Measurements from ENCODE around the gene KLHL15. TPM values are rescaled to one million over a fixed set of nuclear protein-coding genes. Genes with fewer than 3 reads are reported as not detected.

Gene KLHL15
- 3.3 TPM for polyA plus RNA-seq (2013, experiment 1 of 2)
- polyA plus RNA-seq (2013, experiment 2 of 2) = 3.4 TPM

GRCh38 chrX:24027086-24027485 is at the start of gene KLHL15:
TSS of gene KLHL15 (minus strand) at chrX:24027186. CDS start at chrX:24006693, 20,493 bp downstream.
- H3K56ac ChIP-seq (ENCODE audit: low read length) = peak within 1 kb of the TSS; percentile 89
- H2BK5ac ChIP-seq (ENCODE audit: low read length) = no peak within 1 kb of the TSS
- H3K79me2 ChIP-seq (ENCODE audit: control insufficient read depth, insufficient read depth, low read length) = no peaks in the 10 kb centered on the region
- no CpG with 5 or more reads among the region's 7 CpGs for WGBS (ENCODE audit: extremely low coverage, insufficient coverage, low lambda C conversion rate)
- no peak within 1 kb of the TSS for H2BK120ac ChIP-seq (ENCODE audit: low read depth, low read length)
- no peak within 1 kb of the TSS for H3K23ac ChIP-seq (ENCODE audit: low read length)
- no peaks in the 10 kb centered on the region for H3K4me1 ChIP-seq (ENCODE audit: control insufficient read depth, low read depth, low read length)
- peak within 1 kb of the TSS; percentile 20 for H3K4ac ChIP-seq (ENCODE audit: low read depth, low read length)
- no peak for DNase-seq
- H3K36me3 ChIP-seq (ENCODE audit: control insufficient read depth, insufficient read depth, low read length) = no peaks in the 10 kb centered on the region
- peak within 1 kb of the TSS; percentile 44 for H3K4me3 ChIP-seq (ENCODE audit: low read length)
- H3K27ac ChIP-seq (ENCODE audit: low read depth, low read length) = peak within 1 kb of the TSS; percentile 87
- no peak within 1 kb of the TSS for H2AK5ac ChIP-seq (ENCODE audit: low read length)
- no peak within 1 kb of the TSS for H4K8ac ChIP-seq (ENCODE audit: low read depth, low read length)
- peak within 1 kb of the TSS; percentile 76 for H3K18ac ChIP-seq (ENCODE audit: low read length)
- peak within 1 kb of the TSS; percentile 70 for H3K4me2 ChIP-seq (ENCODE audit: low read length)
- H4K5ac ChIP-seq (ENCODE audit: low read length) = no peak within 1 kb of the TSS
- H3K9ac ChIP-seq (ENCODE audit: low read length) = peak within 1 kb of the TSS; percentile 79
- H3K79me1 ChIP-seq (ENCODE audit: low read length) = no peaks in the 10 kb centered on the region
- no peak within 1 kb of the TSS for H2BK15ac ChIP-seq (replicated peaks; ENCODE audit: low read depth)
- no peaks in the 10 kb centered on the region for H3K27me3 ChIP-seq (ENCODE audit: insufficient read depth, low read length, poor library complexity)

- Histone ChIP-seq H3K36me3 (ENCODE audit: control insufficient read depth, insufficient read depth, low read length) (peaks cover 1% of the 10 kb centered on the region), H2BK15ac (replicated peaks; ENCODE audit: low read depth) (no peak overlapping the region), H2BK5ac (ENCODE audit: low read length) (no peak overlapping the region), H2AK5ac (ENCODE audit: low read length) (no peak overlapping the region), H3K79me2 (ENCODE audit: control insufficient read depth, insufficient read depth, low read length) (no peaks in the 10 kb centered on the region), H3K23ac (ENCODE audit: low read length) (no peak overlapping the region), H2BK120ac (ENCODE audit: low read depth, low read length) (no peak overlapping the region), H3K27ac (ENCODE audit: low read depth, low read length) (no peak overlapping the region), H3K56ac (ENCODE audit: low read length) (no peak overlapping the region), H3K4me1 (ENCODE audit: control insufficient read depth, low read depth, low read length) (no peaks in the 10 kb centered on the region), H3K27me3 (ENCODE audit: insufficient read depth, low read length, poor library complexity) (no peaks in the 10 kb centered on the region), H4K5ac (ENCODE audit: low read length) (no peak overlapping the region), H3K4me3 (ENCODE audit: low read length) (no peak overlapping the region), H3K4ac (ENCODE audit: low read depth, low read length) (no peak overlapping the region), H3K79me1 (ENCODE audit: low read length) (no peaks in the 10 kb centered on the region), H3K4me2 (ENCODE audit: low read length) (no peak overlapping the region), H3K9ac (ENCODE audit: low read length) (no peak overlapping the region), H4K8ac (ENCODE audit: low read depth, low read length) (no peak overlapping the region), H3K18ac (ENCODE audit: low read length) (no peak overlapping the region)
- WGBS (ENCODE audit: extremely low coverage, insufficient coverage, low lambda C conversion rate) = no CpG with 5 or more reads among the region's 9 CpGs
- no peak for DNase-seq
Measured at GRCh38 chrX:24069877-24070276, 42.9 kb upstream of the KLHL15 start.

- no peak overlapping the region for H3K27ac ChIP-seq (ENCODE audit: low read depth, low read length)
- H3K4me2 ChIP-seq (ENCODE audit: low read length) = no peak overlapping the region
- no peak for DNase-seq
- no peak overlapping the region for H3K4ac ChIP-seq (ENCODE audit: low read depth, low read length)
- peak overlapping the region; percentile 13 for H4K8ac ChIP-seq (ENCODE audit: low read depth, low read length)
- no peaks in the 10 kb centered on the region for H3K27me3 ChIP-seq (ENCODE audit: insufficient read depth, low read length, poor library complexity)
- H2BK15ac ChIP-seq (replicated peaks; ENCODE audit: low read depth) = no peak overlapping the region
- no peak overlapping the region for H3K9ac ChIP-seq (ENCODE audit: low read length)
- H2BK5ac ChIP-seq (ENCODE audit: low read length) = no peak overlapping the region
- H3K4me3 ChIP-seq (ENCODE audit: low read length) = no peak overlapping the region
- H3K79me1 ChIP-seq (ENCODE audit: low read length) = no peaks in the 10 kb centered on the region
- H2BK120ac ChIP-seq (ENCODE audit: low read depth, low read length) = no peak overlapping the region
- no peaks in the 10 kb centered on the region for H3K79me2 ChIP-seq (ENCODE audit: control insufficient read depth, insufficient read depth, low read length)
- H3K18ac ChIP-seq (ENCODE audit: low read length) = no peak overlapping the region
- no peak overlapping the region for H3K23ac ChIP-seq (ENCODE audit: low read length)
- WGBS (ENCODE audit: extremely low coverage, insufficient coverage, low lambda C conversion rate) = no CpG with 5 or more reads among the region's 6 CpGs
- H2AK5ac ChIP-seq (ENCODE audit: low read length) = no peak overlapping the region
- no peaks in the 10 kb centered on the region for H3K36me3 ChIP-seq (ENCODE audit: control insufficient read depth, insufficient read depth, low read length)
- H3K4me1 ChIP-seq (ENCODE audit: control insufficient read depth, low read depth, low read length) = no peaks in the 10 kb centered on the region
- no peak overlapping the region for H4K5ac ChIP-seq (ENCODE audit: low read length)
- H3K56ac ChIP-seq (ENCODE audit: low read length) = no peak overlapping the region
Measured at GRCh38 chrX:24063488-24063887, 36.5 kb upstream of the KLHL15 start.

GRCh38 chrX:24055043-24055356 is 28.0 kb upstream of the KLHL15 start:
- peak overlapping the region; percentile 82 for H2BK5ac ChIP-seq (ENCODE audit: low read length)

GRCh38 chrX:24054182-24055042 is 27.4 kb upstream of the KLHL15 start, which contains the start of gene EIF2S3:
TSS of gene EIF2S3 (plus strand) at chrX:24054956. CDS start at chrX:24054969, 13 bp downstream.
- Histone ChIP-seq H4K8ac (ENCODE audit: low read depth, low read length) (peak within 1 kb of the TSS; percentile 94), H2BK15ac (replicated peaks; ENCODE audit: low read depth) (no peak within 1 kb of the TSS), H3K27ac (ENCODE audit: low read depth, low read length) (peak within 1 kb of the TSS; percentile 63), H3K36me3 (ENCODE audit: control insufficient read depth, insufficient read depth, low read length) (no peaks in the 10 kb centered on the region), H4K5ac (ENCODE audit: low read length) (no peak within 1 kb of the TSS), H3K9ac (ENCODE audit: low read length) (peak within 1 kb of the TSS; percentile 29), H3K4me2 (ENCODE audit: low read length) (peak within 1 kb of the TSS; percentile 45), H3K4me1 (ENCODE audit: control insufficient read depth, low read depth, low read length) (no peaks in the 10 kb centered on the region), H2BK120ac (ENCODE audit: low read depth, low read length) (no peak within 1 kb of the TSS), H3K27me3 (ENCODE audit: insufficient read depth, low read length, poor library complexity) (no peaks in the 10 kb centered on the region), H3K79me2 (ENCODE audit: control insufficient read depth, insufficient read depth, low read length) (peaks cover 4% of the 10 kb centered on the region), H2BK5ac (ENCODE audit: low read length) (peak within 1 kb of the TSS; percentile 85), H3K4ac (ENCODE audit: low read depth, low read length) (peak within 1 kb of the TSS; percentile 82), H3K79me1 (ENCODE audit: low read length) (no peaks in the 10 kb centered on the region), H3K4me3 (ENCODE audit: low read length) (peak within 1 kb of the TSS; percentile 96), H3K56ac (ENCODE audit: low read length) (peak within 1 kb of the TSS; percentile 98), H3K18ac (ENCODE audit: low read length) (peak within 1 kb of the TSS; percentile 72), H3K23ac (ENCODE audit: low read length) (no peak within 1 kb of the TSS), H2AK5ac (ENCODE audit: low read length) (no peak within 1 kb of the TSS)
- no CpG with 5 or more reads among the region's 57 CpGs for WGBS (ENCODE audit: extremely low coverage, insufficient coverage, low lambda C conversion rate)
- DNase-seq = peak; percentile 97

More at GRCh38 chrX:24055043-24055356, 28.0 kb upstream of the KLHL15 start:
- Histone ChIP-seq H4K8ac (ENCODE audit: low read depth, low read length) (peak overlapping the region; percentile 94), H3K9ac (ENCODE audit: low read length) (no peak overlapping the region), H3K4ac (ENCODE audit: low read depth, low read length) (peak overlapping the region; percentile 82), H4K5ac (ENCODE audit: low read length) (no peak overlapping the region), H3K4me2 (ENCODE audit: low read length) (peak overlapping the region; percentile 45), H3K4me1 (ENCODE audit: control insufficient read depth, low read depth, low read length) (no peaks in the 10 kb centered on the region), H3K79me2 (ENCODE audit: control insufficient read depth, insufficient read depth, low read length) (peaks cover 4% of the 10 kb centered on the region), H3K18ac (ENCODE audit: low read length) (peak overlapping the region; percentile 72), H3K27ac (ENCODE audit: low read depth, low read length) (peak overlapping the region; percentile 63), H3K56ac (ENCODE audit: low read length) (peak overlapping the region; percentile 98), H2AK5ac (ENCODE audit: low read length) (no peak overlapping the region), H2BK120ac (ENCODE audit: low read depth, low read length) (no peak overlapping the region), H3K79me1 (ENCODE audit: low read length) (no peaks in the 10 kb centered on the region), H3K27me3 (ENCODE audit: insufficient read depth, low read length, poor library complexity) (no peaks in the 10 kb centered on the region), H3K23ac (ENCODE audit: low read length) (no peak overlapping the region), H3K36me3 (ENCODE audit: control insufficient read depth, insufficient read depth, low read length) (no peaks in the 10 kb centered on the region), H3K4me3 (ENCODE audit: low read length) (peak overlapping the region; percentile 96), H2BK15ac (replicated peaks; ENCODE audit: low read depth) (no peak overlapping the region)
- no CpG with 5 or more reads among the region's 14 CpGs for WGBS (ENCODE audit: extremely low coverage, insufficient coverage, low lambda C conversion rate)
- no peak for DNase-seq

All from mesendoderm (in vitro differentiated cells).